ENCODE measurements around the gene RSRC1.

Gene RSRC1

GRCh38 chr3:158105710-158106253 is 4.1 kb upstream of the RSRC1 start:
- no peak for TF ChIP-seq CTCF (IDR thresholded peaks at IDR 0.05; ENCODE audit: low read depth, low read length)

DNA sequence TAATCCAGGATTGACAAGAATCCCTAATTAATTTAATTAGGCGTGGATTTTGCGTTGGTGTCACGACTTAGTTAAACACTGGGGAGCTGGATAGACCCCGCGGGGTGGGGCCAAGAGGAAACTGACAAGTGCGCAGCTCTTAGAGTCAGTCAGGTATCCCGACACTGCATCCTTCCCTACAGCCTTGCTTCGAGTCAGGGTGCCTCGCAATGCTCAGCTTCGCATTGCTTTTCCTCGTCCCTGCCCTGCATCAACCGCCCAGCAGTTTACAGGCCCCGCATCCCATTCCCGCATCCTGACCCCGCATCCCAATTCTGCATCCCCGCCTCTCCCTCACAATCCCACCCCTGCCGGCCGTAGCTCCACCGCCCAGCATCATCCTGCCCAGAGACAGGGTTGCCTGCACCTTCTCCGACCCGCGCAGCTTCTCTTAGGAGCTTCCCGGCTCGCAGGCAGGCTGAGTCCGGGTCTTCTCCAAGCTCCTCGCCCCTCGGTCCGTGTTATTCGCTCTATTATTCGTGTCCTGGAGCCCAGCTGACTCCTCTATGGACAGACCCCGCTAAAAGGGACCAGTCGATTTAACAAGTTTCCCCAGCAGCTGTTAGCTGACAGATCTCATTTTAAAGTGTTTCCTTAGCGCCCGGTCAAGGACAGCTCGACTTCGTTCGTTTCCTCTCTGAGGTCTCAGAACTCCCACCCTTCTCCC is 3.0 kb upstream of the RSRC1 start:
- no peaks in the 10 kb centered on the region for H3K27me3 ChIP-seq
- DNase-seq = peak; percentile 71
- H3K4me1 ChIP-seq = peaks cover 7% of the 10 kb centered on the region; the same call in 1 of the 2 replicates
- no peak for TF ChIP-seq CTCF (IDR thresholded peaks at IDR 0.05; ENCODE audit: low read depth, low read length)
- peak overlapping the region; percentile 85 for H3K4me3 ChIP-seq (ENCODE audit: low read depth, low read length)
- H3K36me3 ChIP-seq = peaks cover 19% of the 10 kb centered on the region
- H3K9me3 ChIP-seq = no peaks in the 10 kb centered on the region; the same call in 1 of the 2 replicates

More at GRCh38 chr3:158105710-158106253, 4.1 kb upstream of the RSRC1 start:
- peak; percentile 61 for DNase-seq
- H3K9me3 ChIP-seq = no peaks in the 10 kb centered on the region; the same call in 1 of the 2 replicates
- H3K36me3 ChIP-seq = peaks cover 30% of the 10 kb centered on the region
- H3K4me3 ChIP-seq (ENCODE audit: low read depth, low read length) = peak overlapping the region; percentile 85
- H3K4me1 ChIP-seq = peaks cover 11% of the 10 kb centered on the region
- no peaks in the 10 kb centered on the region for H3K27me3 ChIP-seq

DNA sequence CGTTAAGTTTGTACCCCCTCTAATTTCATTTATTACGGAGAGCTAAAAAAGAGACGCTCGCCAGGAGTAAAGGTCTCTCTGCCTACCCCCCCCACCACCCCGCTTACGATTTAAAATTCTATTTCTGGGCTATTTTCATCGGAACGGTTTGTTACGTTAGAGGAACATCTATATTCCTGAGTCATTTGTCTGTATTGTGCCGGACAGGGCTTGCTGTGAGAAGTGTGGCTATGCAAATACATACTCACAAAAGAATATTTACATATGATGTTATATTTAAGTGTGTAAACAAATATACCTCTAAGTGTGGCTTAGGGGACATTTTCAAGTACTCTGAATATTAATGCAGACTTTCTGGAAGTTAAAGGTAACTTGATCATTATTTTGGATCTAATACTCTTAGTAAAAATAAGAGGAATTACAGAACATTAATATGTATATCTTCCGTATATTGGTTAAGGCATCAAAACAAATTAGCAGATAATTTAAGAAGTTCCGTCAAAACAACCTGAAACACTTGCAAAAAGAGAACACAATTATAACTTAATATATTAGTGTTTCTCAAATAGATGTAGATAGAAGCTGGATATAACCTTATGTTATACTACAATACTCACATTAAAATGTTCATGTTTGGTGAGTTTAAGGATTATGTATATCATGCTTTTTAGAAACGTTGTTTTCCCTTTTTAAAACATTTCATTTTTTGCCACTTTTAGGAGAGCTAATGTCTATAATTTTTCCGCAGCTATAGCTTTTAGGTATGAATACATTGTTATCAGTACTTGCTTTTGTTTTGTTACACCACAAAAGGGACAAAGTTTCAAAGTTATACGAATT is 2.1 kb upstream of the RSRC1 start:
- Histone ChIP-seq H3K4me3 (ENCODE audit: low read depth, low read length) (peak overlapping the region; percentile 85), H3K36me3 (peaks cover 14% of the 10 kb centered on the region), H3K4me1 (peaks cover 3% of the 10 kb centered on the region; the same call in 1 of the 2 replicates), H3K27me3 (no peaks in the 10 kb centered on the region), H3K9me3 (no peaks in the 10 kb centered on the region; the same call in 1 of the 2 replicates)
- no peak for TF ChIP-seq CTCF (IDR thresholded peaks at IDR 0.05; ENCODE audit: low read depth, low read length)
- no peak for DNase-seq

GRCh38 chr3:158108445-158108985 is 1.4 kb upstream of the RSRC1 start:
- no peaks in the 10 kb centered on the region for H3K27me3 ChIP-seq
- TF ChIP-seq CTCF (IDR thresholded peaks at IDR 0.05; ENCODE audit: low read depth, low read length) = no peak
- H3K4me1 ChIP-seq = no peaks in the 10 kb centered on the region
- DNase-seq = no peak
- H3K36me3 ChIP-seq = peaks cover 7% of the 10 kb centered on the region
- peak overlapping the region; percentile 85 for H3K4me3 ChIP-seq (ENCODE audit: low read depth, low read length)
- no peaks in the 10 kb centered on the region; the same call in 1 of the 2 replicates for H3K9me3 ChIP-seq

- peak overlapping the region; percentile 85 for H3K4me3 ChIP-seq (ENCODE audit: low read depth, low read length)
- no peaks in the 10 kb centered on the region for H3K4me1 ChIP-seq
- H3K36me3 ChIP-seq = no peaks in the 10 kb centered on the region
- no peak for DNase-seq
- no peaks in the 10 kb centered on the region for H3K9me3 ChIP-seq
- no peaks in the 10 kb centered on the region for H3K27me3 ChIP-seq
- no peak for TF ChIP-seq CTCF (IDR thresholded peaks at IDR 0.05; ENCODE audit: low read depth, low read length)
These were observed 540 bp upstream of the RSRC1 start for GRCh38 chr3:158109295-158109803.
